HG02571 (cell line): ENCODE data around the gene CCHCR1.
"Not testable (repeated sequence)": the region's sequence is repeated elsewhere in the genome, so short reads cannot be mapped to it uniquely, and the experiment has no call there.

Experiments
- ATAC-seq: cut with Tn5 transposase; IDR thresholded peaks from one replicate; pipeline ENCODE4 v1.9.1; 2021; ENCODE audit warnings: mild to moderate bottlenecking, moderate library complexity; ENCODE audit not compliant: unreplicated experiment

Gene CCHCR1

GRCh38 chr6:31185695-31186051 lies 28.1 kb upstream of the CCHCR1 start:
- not testable (repeated sequence) for ATAC-seq

GRCh38 chr6:31183859-31184258 lies 26.3 kb upstream of the CCHCR1 start:
- not testable (repeated sequence) for ATAC-seq

GRCh38 chr6:31183287-31183686 lies 25.7 kb upstream of the CCHCR1 start:
- not testable (repeated sequence) for ATAC-seq

GRCh38 chr6:31180500-31180899 lies 22.9 kb upstream of the CCHCR1 start:
- no peak for ATAC-seq

GRCh38 chr6:31179896-31180295 lies 22.3 kb upstream of the CCHCR1 start:
- no peak for ATAC-seq

- no peak for ATAC-seq
Observed at GRCh38 chr6:31179042-31179386, 21.4 kb upstream of the CCHCR1 start.

- ATAC-seq, result no peak
Observed at GRCh38 chr6:31178143-31179041, 20.8 kb upstream of the CCHCR1 start.

- no peak for ATAC-seq
Observed at GRCh38 chr6:31175971-31176370, 18.4 kb upstream of the CCHCR1 start.

- no peak for ATAC-seq
Observed at GRCh38 chr6:31174378-31174777, 16.8 kb upstream of the CCHCR1 start.

GRCh38 chr6:31173406-31173805 lies 15.8 kb upstream of the CCHCR1 start:
- no peak for ATAC-seq

GRCh38 chr6:31172973-31173384 lies 15.4 kb upstream of the CCHCR1 start:
- ATAC-seq, result no peak

- no peak for ATAC-seq
Observed at GRCh38 chr6:31171931-31172905, 14.6 kb upstream of the CCHCR1 start.

- no peak for ATAC-seq
Observed at GRCh38 chr6:31170987-31171671, 13.5 kb upstream of the CCHCR1 start.

- no peak for ATAC-seq
Observed at GRCh38 chr6:31170600-31170881, 12.9 kb upstream of the CCHCR1 start, which contains the start of gene POU5F1. Gene POU5F1 (minus strand): TSS chr6:31170682. CDS start chr6:31170620, 62 bp downstream.

GRCh38 chr6:31169858-31170599 lies 12.4 kb upstream of the CCHCR1 start:
- not testable (repeated sequence) for ATAC-seq

GRCh38 chr6:31169123-31169857 lies 11.7 kb upstream of the CCHCR1 start:
- ATAC-seq, result no peak

GRCh38 chr6:31168606-31169005 lies 11.0 kb upstream of the CCHCR1 start:
- no peak for ATAC-seq

GRCh38 chr6:31165986-31166385 lies 8.4 kb upstream of the CCHCR1 start:
- no peak for ATAC-seq

- ATAC-seq, result peak; percentile 64
Observed at GRCh38 chr6:31165064-31165832, 7.6 kb upstream of the CCHCR1 start.
